Muscle of leg (tissue), 11 donors: ENCODE results near the gene OR11H7. TPM values are rescaled to one million over a fixed set of nuclear protein-coding genes. Genes with fewer than 3 reads are reported as not detected.
"Not testable (repeated sequence)": the region's sequence is repeated elsewhere in the genome, so short reads cannot be mapped to it uniquely, and the experiment has no call there.

ENCODE experiments used
- DNase-seq: peaks from one replicate; pipeline ENCODE4 v3.0.0; 2013
- H3K27ac ChIP-seq: one replicate; pipeline ENCODE4 v1.5.1; 2013; ENCODE audit warnings: mild to moderate bottlenecking, low read length, control low read depth
- H3K27me3 ChIP-seq: one replicate; pipeline ENCODE4 v1.6.1; 2013; ENCODE audit warnings: low read length; ENCODE audit not compliant: control insufficient read depth, insufficient read depth
- H3K36me3 ChIP-seq: one replicate; pipeline ENCODE4 v1.6.1; 2013; ENCODE audit warnings: low read length; ENCODE audit not compliant: control insufficient read depth, insufficient read depth
- H3K4me1 ChIP-seq: one replicate; pipeline ENCODE4 v1.6.1; 2013; ENCODE audit warnings: low read length; ENCODE audit not compliant: control insufficient read depth, insufficient read depth
- H3K4me3 ChIP-seq: one replicate; pipeline ENCODE4 v1.5.1; 2013; ENCODE audit warnings: low read length, control low read depth
- H3K9me3 ChIP-seq: replicated peaks from 2 replicates; pipeline ENCODE4 v1.6.1; 2013; ENCODE audit warnings: low read depth, low read length; ENCODE audit not compliant: control insufficient read depth
- WGBS: methylation state at CpG from one replicate; pipeline ENCODE4 v1.1.5; 2013; ENCODE audit warnings: missing lambda C conversion rate; ENCODE audit not compliant: insufficient coverage; 5-methylcytosine and 5-hydroxymethylcytosine counted together
- polyA plus RNA-seq, 8 donors: library from polyadenylated mRNA; unstranded; fragments of 120-200 nt; gene quantifications; one replicate each; pipeline versions ENCODE4 v1.2.1 to v1.2.3, GENCODE V29; 2013; ENCODE audit warnings: inconsistent platforms in 1 of 8, low replicate concordance in 1 of 8; ENCODE audit not compliant: insufficient read length in 8 of 8, insufficient read depth in 1 of 8
- total RNA-seq: library from RNA; stranded (reverse); fragments of 120-200 nt; gene quantifications from one replicate; pipeline ENCODE4 v1.2.4, GENCODE V29; 2013

Gene OR11H7
- total and polyA plus RNA-seq, 9 donors = 0.15 to 0.38 (median 0.31) TPM; not detected in 6

GRCh38 chr14:20197459-20197858, 31.3 kb upstream of the OR11H7 start:
- Histone ChIP-seq H3K9me3 (peaks cover 16% of the 10 kb centered on the region), H3K27me3 (no peaks in the 10 kb centered on the region), H3K4me3 (no peak overlapping the region), H3K36me3 (no peaks in the 10 kb centered on the region), H3K4me1 (no peaks in the 10 kb centered on the region), H3K27ac (no peak overlapping the region)
- WGBS = 81% methylated on average over 5 of the region's 6 CpGs
- no peak for DNase-seq

GRCh38 chr14:20198991-20199390, 29.8 kb upstream of the OR11H7 start:
- 64% methylated on average over 3 of the region's 5 CpGs for WGBS
- H3K27ac ChIP-seq = no peak overlapping the region
- peaks cover 18% of the 10 kb centered on the region for H3K9me3 ChIP-seq
- H3K4me1 ChIP-seq = no peaks in the 10 kb centered on the region
- H3K27me3 ChIP-seq = no peaks in the 10 kb centered on the region
- H3K4me3 ChIP-seq = no peak overlapping the region
- DNase-seq = no peak
- no peaks in the 10 kb centered on the region for H3K36me3 ChIP-seq

GRCh38 chr14:20204721-20205120, 24.1 kb upstream of the OR11H7 start:
- no peaks in the 10 kb centered on the region for H3K36me3 ChIP-seq
- H3K4me3 ChIP-seq = no peak overlapping the region
- no peak overlapping the region for H3K27ac ChIP-seq
- peaks cover 17% of the 10 kb centered on the region for H3K9me3 ChIP-seq
- no peak for DNase-seq
- no peaks in the 10 kb centered on the region for H3K27me3 ChIP-seq
- WGBS = no CpG with 5 or more reads among the region's 3 CpGs
- H3K4me1 ChIP-seq = no peaks in the 10 kb centered on the region

- no peaks in the 10 kb centered on the region for H3K4me1 ChIP-seq
- H3K27ac ChIP-seq = no peak overlapping the region
- H3K27me3 ChIP-seq = no peaks in the 10 kb centered on the region
- no peaks in the 10 kb centered on the region for H3K36me3 ChIP-seq
- H3K4me3 ChIP-seq = no peak overlapping the region
- DNase-seq = no peak
- H3K9me3 ChIP-seq = peaks cover 8% of the 10 kb centered on the region
- WGBS = 80% methylated on average over 1 of the region's 2 CpGs
Observed at GRCh38 chr14:20209595-20209994, 19.2 kb upstream of the OR11H7 start.

GRCh38 chr14:20212406-20212805, 16.4 kb upstream of the OR11H7 start:
- not testable (repeated sequence) for H3K27me3 ChIP-seq, H3K36me3 ChIP-seq, H3K4me1 ChIP-seq, DNase-seq, H3K4me3 ChIP-seq, H3K27ac ChIP-seq
- WGBS = no CpG with 5 or more reads among the region's 28 CpGs
- H3K9me3 ChIP-seq = peaks cover 13% of the 10 kb centered on the region

- whole genome bisulfite sequencing = no CpG with 5 or more reads among the region's 2 CpGs
Observed at GRCh38 chr14:20215196-20215595, 13.6 kb upstream of the OR11H7 start.

GRCh38 chr14:20219033-20219432, 9.7 kb upstream of the OR11H7 start:
- WGBS = 43% methylated on average over 3 of the region's 4 CpGs
- H3K27ac ChIP-seq = no peak overlapping the region
- DNase-seq = no peak
- H3K9me3 ChIP-seq = peaks cover 6% of the 10 kb centered on the region
- no peaks in the 10 kb centered on the region for H3K27me3 ChIP-seq
- no peaks in the 10 kb centered on the region for H3K36me3 ChIP-seq
- H3K4me3 ChIP-seq = no peak overlapping the region
- H3K4me1 ChIP-seq = no peaks in the 10 kb centered on the region

More at GRCh38 chr14:20215196-20215595, 13.6 kb upstream of the OR11H7 start:
- Histone ChIP-seq H3K9me3 (peaks cover 6% of the 10 kb centered on the region), H3K36me3 (no peaks in the 10 kb centered on the region), H3K4me3 (no peak overlapping the region), H3K4me1 (no peaks in the 10 kb centered on the region), H3K27me3 (no peaks in the 10 kb centered on the region), H3K27ac (no peak overlapping the region)
- DNase-seq = no peak

GRCh38 chr14:20223410-20223809, 5.4 kb upstream of the OR11H7 start, which contains the start of gene OR11H6:
Gene OR11H6 (plus strand): TSS chr14:20223710. CDS start chr14:20223710, 0 bp downstream.
- DNase-seq = no peak
- Histone ChIP-seq H3K9me3 (peaks cover 9% of the 10 kb centered on the region), H3K4me3 (no peak within 1 kb of the TSS), H3K36me3 (no peaks in the 10 kb centered on the region), H3K27me3 (no peaks in the 10 kb centered on the region), H3K4me1 (no peaks in the 10 kb centered on the region), H3K27ac (no peak within 1 kb of the TSS)
- WGBS = no CpG with 5 or more reads among the region's 2 CpGs

- H3K36me3 ChIP-seq, H3K27ac ChIP-seq, DNase-seq, H3K4me1 ChIP-seq, H3K9me3 ChIP-seq, H3K4me3 ChIP-seq, H3K27me3 ChIP-seq: not testable (repeated sequence)
- no CpG with 5 or more reads among the region's 4 CpGs for WGBS
Observed at GRCh38 chr14:20235415-20235814, 6.6 kb downstream of the OR11H7 start.

- H3K9me3 ChIP-seq = peaks cover 17% of the 10 kb centered on the region
- no peak overlapping the region for H3K4me3 ChIP-seq
- H3K4me1 ChIP-seq = no peaks in the 10 kb centered on the region
- H3K36me3 ChIP-seq = no peaks in the 10 kb centered on the region
- WGBS = 80% methylated on average over 1 of the region's 3 CpGs
- DNase-seq = no peak
- H3K27me3 ChIP-seq = no peaks in the 10 kb centered on the region
- no peak overlapping the region for H3K27ac ChIP-seq
Observed at GRCh38 chr14:20247646-20248246, 19.0 kb downstream of the OR11H7 start.

GRCh38 chr14:20262642-20263128, 33.9 kb downstream of the OR11H7 start:
- DNase-seq = no peak
- Histone ChIP-seq H3K36me3 (no peaks in the 10 kb centered on the region), H3K4me1 (no peaks in the 10 kb centered on the region), H3K4me3 (no peak overlapping the region), H3K27ac (no peak overlapping the region), H3K27me3 (no peaks in the 10 kb centered on the region), H3K9me3 (no peaks in the 10 kb centered on the region)
- no CpG with 5 or more reads among the region's 3 CpGs for WGBS
